ENCODE results near the gene FLNC.

DNA sequence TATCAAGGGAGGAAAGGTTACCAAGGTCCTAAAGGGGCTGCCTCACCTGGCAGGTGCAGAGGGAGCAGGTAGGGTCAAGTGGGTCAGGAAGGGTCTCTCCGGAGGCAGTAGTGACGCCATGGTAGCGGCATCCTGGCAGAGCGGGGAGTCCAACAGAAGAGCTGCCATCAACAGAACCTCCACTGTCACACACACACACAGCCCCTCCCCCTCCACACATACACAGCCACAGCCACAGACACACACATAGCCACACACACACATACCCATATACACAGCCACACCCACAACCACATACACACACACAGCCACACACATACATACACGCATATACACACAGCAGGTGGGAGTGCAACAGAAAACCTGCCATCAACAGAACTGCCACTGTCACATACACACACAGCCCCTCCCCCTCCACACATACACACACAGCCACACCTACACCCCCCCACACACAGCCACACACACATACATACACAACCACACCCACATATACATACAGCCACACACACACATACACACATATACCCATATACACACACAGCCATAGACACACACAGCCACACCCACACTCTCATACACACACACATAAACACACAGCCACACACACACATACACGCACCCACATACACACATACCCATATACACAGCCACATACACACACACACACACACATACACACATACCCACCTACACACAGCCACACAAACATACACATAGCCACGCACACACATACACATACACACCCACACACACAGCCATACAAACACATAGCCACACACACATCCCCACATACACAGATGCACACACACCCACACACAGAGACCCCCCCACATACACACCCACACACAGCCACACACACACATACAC lies 57.2 kb downstream of the FLNC start:
- TF ChIP-seq, protein P1, sequence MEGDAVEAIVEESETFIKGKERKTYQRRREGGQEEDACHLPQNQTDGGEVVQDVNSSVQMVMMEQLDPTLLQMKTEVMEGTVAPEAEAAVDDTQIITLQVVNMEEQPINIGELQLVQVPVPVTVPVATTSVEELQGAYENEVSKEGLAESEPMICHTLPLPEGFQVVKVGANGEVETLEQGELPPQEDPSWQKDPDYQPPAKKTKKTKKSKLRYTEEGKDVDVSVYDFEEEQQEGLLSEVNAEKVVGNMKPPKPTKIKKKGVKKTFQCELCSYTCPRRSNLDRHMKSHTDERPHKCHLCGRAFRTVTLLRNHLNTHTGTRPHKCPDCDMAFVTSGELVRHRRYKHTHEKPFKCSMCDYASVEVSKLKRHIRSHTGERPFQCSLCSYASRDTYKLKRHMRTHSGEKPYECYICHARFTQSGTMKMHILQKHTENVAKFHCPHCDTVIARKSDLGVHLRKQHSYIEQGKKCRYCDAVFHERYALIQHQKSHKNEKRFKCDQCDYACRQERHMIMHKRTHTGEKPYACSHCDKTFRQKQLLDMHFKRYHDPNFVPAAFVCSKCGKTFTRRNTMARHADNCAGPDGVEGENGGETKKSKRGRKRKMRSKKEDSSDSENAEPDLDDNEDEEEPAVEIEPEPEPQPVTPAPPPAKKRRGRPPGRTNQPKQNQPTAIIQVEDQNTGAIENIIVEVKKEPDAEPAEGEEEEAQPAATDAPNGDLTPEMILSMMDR (IDR thresholded peaks at IDR 0.05), result no peak
- TF ChIP-seq ZFX (IDR thresholded peaks at IDR 0.05; ENCODE audit: borderline replicate concordance), result no peak

All from 22Rv1 (cell line).